GM18505 (cell line): Measurements from ENCODE around the gene ZMIZ1.

Experiments used
- ATAC-seq: cut with Tn5 transposase; IDR thresholded peaks from one replicate; pipeline ENCODE4 v1.9.1; 2021; ENCODE audit not compliant: unreplicated experiment
- POLR2A ChIP-seq: IDR thresholded peaks from 4 replicates; pipeline ENCODE4 v1.6.1; 2011; ENCODE audit warnings: borderline replicate concordance; ENCODE audit not compliant: insufficient read depth, insufficient read length; ENCODE audit errors: extremely low read depth

Gene ZMIZ1

GRCh38 chr10:79176052-79176501, 107.3 kb downstream of the ZMIZ1 start:
- no peak for ATAC-seq
- TF ChIP-seq POLR2A: no peak

- ATAC-seq: no peak
- no peak for TF ChIP-seq POLR2A
These were observed 108.3 kb downstream of the ZMIZ1 start for GRCh38 chr10:79176949-79177602.

DNA sequence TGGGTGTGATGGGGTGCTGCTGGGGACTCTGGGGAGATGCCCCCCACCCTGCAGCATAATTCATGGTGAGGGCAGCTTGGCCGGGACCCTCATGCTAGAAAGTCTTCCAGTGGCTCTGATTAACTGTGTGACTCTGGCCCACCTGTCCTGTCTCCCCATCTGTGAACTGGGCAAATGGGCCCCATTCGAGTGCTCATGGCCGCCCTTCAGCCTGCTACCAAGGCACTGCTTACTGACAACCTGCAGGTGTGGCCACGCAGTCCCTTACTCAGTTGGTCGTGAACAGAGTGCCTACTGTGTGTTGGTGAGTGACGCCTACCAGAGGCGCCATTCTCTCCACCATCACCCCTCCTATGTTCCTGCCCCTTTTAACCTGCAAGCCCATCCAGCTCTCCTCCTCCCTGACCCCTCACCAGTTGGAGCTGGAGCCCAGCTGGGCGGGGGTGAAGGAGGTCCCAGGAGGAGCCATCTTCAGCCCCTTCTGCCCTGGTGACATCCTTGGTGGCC, 109.4 kb downstream of the ZMIZ1 start:
- no peak for TF ChIP-seq POLR2A
- ATAC-seq: no peak

GRCh38 chr10:79178614-79179163, 109.9 kb downstream of the ZMIZ1 start:
- no peak for TF ChIP-seq POLR2A
- no peak for ATAC-seq

GRCh38 chr10:79179164-79179956, 110.6 kb downstream of the ZMIZ1 start:
- no peak for ATAC-seq
- no peak for TF ChIP-seq POLR2A

- no peak for TF ChIP-seq POLR2A
- ATAC-seq: no peak
These were observed 111.2 kb downstream of the ZMIZ1 start for GRCh38 chr10:79179957-79180309.

GRCh38 chr10:79180414-79181221, 111.9 kb downstream of the ZMIZ1 start:
- TF ChIP-seq POLR2A: no peak
- no peak for ATAC-seq

DNA sequence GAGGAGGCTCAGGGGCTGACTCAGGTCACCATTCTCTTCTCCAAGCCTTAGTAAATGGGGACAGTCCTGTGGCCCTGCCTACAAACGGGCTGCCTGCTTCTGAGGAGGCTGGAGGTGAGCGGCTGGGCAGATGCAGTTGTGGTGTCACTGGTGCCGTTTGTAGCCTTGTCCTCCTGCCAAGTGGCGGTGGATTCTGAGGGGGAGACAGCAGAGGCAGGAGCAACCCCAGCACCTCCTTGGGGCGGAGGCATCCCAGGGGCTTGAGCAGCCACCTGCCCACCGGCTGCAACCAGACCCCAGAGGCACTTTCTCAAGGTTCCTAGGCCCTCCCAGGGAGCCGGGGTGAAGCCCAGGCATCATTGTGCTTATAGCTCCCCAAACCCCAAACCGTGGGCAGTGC, 112.5 kb downstream of the ZMIZ1 start:
- TF ChIP-seq POLR2A: no peak
- ATAC-seq: no peak

DNA sequence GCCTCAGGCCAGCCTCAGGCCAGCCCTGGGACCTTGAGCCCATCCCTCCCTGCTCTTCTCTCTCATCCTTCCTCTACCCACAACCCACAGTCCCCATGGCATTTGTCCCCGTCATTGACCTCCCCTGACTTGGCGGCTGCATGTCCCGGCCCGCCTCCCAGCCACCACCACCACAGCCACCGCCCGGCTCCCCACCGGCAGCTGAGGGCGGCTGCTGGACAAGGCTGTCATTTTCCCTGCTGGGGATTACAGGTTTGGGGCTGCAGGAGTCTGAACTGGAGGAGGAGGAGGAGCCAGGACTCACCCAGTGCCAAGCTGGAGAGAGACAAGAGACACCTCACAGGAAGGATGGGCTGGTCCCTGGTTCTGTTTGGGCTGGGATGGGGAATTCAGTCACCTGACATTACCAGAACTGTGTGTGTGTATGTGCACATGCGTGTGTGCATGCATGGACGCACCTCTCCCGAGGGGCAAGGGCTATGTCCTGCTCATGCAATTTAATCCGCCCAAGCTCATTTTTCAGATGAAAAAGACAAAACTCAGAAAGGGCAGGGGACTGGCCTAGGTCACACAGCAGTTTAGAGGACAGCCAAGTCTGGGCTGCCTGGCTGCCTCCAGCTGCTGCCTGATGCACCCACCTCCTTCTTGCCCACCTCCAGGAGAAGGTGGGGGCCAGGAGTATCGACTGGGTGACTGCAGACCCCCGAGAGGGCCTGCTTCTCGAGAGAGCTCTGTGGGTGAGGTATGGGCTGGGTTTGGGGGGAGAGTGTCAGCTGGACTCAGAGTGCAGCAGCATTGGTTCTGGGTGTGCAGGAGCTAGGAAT, 113.1 kb downstream of the ZMIZ1 start:
- TF ChIP-seq POLR2A: no peak
- ATAC-seq: no peak

DNA sequence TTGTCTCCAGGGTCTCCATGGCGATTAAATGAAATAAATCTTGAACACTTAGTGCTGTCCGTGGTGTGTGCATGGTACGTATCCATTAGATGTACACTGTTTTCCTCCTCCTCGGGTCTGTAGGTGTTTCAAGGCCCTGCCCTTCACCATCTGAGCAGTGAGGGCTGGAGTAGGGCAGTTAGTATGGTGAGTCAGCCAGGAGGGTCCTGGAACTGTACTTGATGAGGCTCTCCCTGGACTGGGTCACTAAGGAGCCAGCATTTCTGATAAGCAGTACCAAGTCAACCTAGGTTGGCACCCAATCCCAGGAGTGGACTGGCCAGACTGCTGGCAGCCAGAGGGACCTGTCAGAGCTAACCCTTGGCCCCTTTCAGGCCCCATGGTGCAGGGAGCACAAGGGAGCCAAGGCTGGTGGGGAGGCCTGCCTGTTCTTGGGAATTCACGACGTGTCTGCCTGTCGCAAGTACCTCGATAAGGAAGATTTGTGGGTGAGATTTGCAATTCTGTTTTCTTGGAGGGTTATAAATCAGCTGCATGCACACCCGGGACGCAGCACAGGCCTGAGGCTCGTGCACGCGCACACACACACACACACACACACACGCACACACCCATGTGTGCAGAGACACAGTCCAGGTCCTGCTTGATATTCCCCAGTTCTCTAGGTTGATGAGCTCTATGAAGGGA, 114.2 kb downstream of the ZMIZ1 start:
- no peak for TF ChIP-seq POLR2A
- ATAC-seq: no peak

DNA sequence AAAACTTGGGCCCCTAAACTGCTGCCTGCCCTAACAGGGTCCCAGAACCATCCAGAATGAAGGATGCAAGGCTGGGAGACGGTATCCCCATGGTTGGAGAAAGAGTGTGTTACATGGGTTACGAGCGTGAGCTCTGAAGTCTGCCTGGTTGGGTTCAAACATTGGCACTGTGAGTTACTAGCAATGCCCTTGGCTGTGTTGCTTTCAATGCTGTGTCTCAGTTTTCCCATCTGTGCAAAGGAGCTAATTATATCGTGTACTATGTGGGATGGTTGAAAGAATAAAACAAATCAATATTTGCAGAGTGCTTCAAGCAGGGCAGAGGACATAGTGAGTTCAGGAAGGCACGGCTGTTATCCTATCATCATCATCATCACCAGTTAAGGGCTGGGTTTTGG, 114.7 kb downstream of the ZMIZ1 start:
- ATAC-seq: no peak
- no peak for TF ChIP-seq POLR2A

DNA sequence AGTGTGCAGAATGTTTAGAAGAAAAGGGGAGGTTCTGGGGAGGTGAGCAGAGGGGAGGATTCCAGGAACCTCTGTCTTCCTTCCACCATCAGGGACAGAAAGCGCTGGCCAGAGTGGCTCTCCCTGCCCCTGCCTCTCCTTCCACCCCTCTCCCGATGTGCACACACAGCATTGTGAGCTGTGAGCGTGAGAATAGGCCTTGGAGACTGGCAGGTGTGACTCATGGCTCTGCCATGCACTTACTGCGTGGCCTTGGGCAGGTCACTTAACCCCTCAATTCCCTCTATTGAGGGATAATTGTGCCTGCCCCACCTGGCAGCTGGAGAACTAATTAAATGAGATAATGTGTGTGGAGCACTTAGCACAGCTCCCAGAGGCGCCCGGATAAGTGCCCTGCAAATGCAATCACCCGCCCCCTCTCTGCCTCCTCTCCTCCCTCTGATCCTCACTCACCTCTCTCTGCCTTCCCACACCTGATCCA, 115.4 kb downstream of the ZMIZ1 start:
- no peak for ATAC-seq
- no peak for TF ChIP-seq POLR2A
